GM21526 (cell line): ENCODE data around the gene ST6GALNAC5.

Source experiments
- ATAC-seq: cut with Tn5 transposase; IDR thresholded peaks from one replicate; pipeline ENCODE4 v1.9.1; 2021; ENCODE audit warnings: moderate library complexity; ENCODE audit not compliant: unreplicated experiment, low FRiP score

ST6GALNAC5 gene

GRCh38 chr1:77038000-77038399, 170.7 kb downstream of the ST6GALNAC5 start:
- ATAC-seq: no peak

- no peak for ATAC-seq
These were observed 171.8 kb downstream of the ST6GALNAC5 start for GRCh38 chr1:77039111-77039510.

GRCh38 chr1:77039739-77040138, 172.5 kb downstream of the ST6GALNAC5 start:
- ATAC-seq: no peak

- no peak for ATAC-seq
These were observed 173.5 kb downstream of the ST6GALNAC5 start for GRCh38 chr1:77040826-77041225.

GRCh38 chr1:77044133-77044849, 177.0 kb downstream of the ST6GALNAC5 start:
- ATAC-seq: no peak

- ATAC-seq: no peak
These were observed 180.3 kb downstream of the ST6GALNAC5 start for GRCh38 chr1:77047575-77047974.

- ATAC-seq: no peak
These were observed 180.8 kb downstream of the ST6GALNAC5 start for GRCh38 chr1:77047978-77048614.

- no peak for ATAC-seq
These were observed 181.3 kb downstream of the ST6GALNAC5 start for GRCh38 chr1:77048615-77049005.

GRCh38 chr1:77051425-77051824, 184.1 kb downstream of the ST6GALNAC5 start:
- no peak for ATAC-seq

- ATAC-seq: no peak
These were observed 189.2 kb downstream of the ST6GALNAC5 start for GRCh38 chr1:77056525-77056924.

- no peak for ATAC-seq
These were observed 190.8 kb downstream of the ST6GALNAC5 start for GRCh38 chr1:77057994-77058585.

GRCh38 chr1:77060000-77060399, 192.7 kb downstream of the ST6GALNAC5 start:
- ATAC-seq: no peak

- no peak for ATAC-seq
These were observed 193.9 kb downstream of the ST6GALNAC5 start for GRCh38 chr1:77061162-77061561.

GRCh38 chr1:77063118-77063517, 195.8 kb downstream of the ST6GALNAC5 start:
- ATAC-seq: no peak

GRCh38 chr1:77064246-77064645, 197.0 kb downstream of the ST6GALNAC5 start:
- no peak for ATAC-seq

- no peak for ATAC-seq
These were observed 198.5 kb downstream of the ST6GALNAC5 start for GRCh38 chr1:77065693-77066342.

- no peak for ATAC-seq
These were observed 200.7 kb downstream of the ST6GALNAC5 start for GRCh38 chr1:77068013-77068412.

GRCh38 chr1:77076759-77077158, 209.5 kb downstream of the ST6GALNAC5 start:
- no peak for ATAC-seq

GRCh38 chr1:77081834-77082233, 214.6 kb downstream of the ST6GALNAC5 start:
- no peak for ATAC-seq

- no peak for ATAC-seq
These were observed 217.2 kb downstream of the ST6GALNAC5 start for GRCh38 chr1:77084457-77084856.

- no peak for ATAC-seq
These were observed 217.8 kb downstream of the ST6GALNAC5 start for GRCh38 chr1:77085109-77085508.
